ENCODE results near the gene SLC35B4. TPM values are rescaled to one million over a fixed set of nuclear protein-coding genes. Genes with fewer than 3 reads are reported as not detected.

Gene SLC35B4
- total RNA-seq, 1 experiment from 2014 or later: 20.0 TPM

GRCh38 chr7:134284952-134285351 is 31.8 kb downstream of the SLC35B4 start:
- POLR2A ChIA-PET (ENCODE audit: low non-redundant PET): no interaction called here
- H3K27ac ChIP-seq (ENCODE audit: low read depth, low read length, poor library complexity, severe bottlenecking): no peak overlapping the region

GRCh38 chr7:134284011-134284410 is 32.7 kb downstream of the SLC35B4 start:
- DNase-seq (ENCODE audit: low spot score): no peak
- Histone ChIP-seq H3K27me3 (replicated peaks; ENCODE audit: insufficient read depth, low read depth, low read length, poor library complexity) (peaks cover 13% of the 10 kb centered on the region), H3K4me1 (ENCODE audit: insufficient read depth, low read length, poor library complexity, severe bottlenecking) (peaks cover 3% of the 10 kb centered on the region), H3K27ac (ENCODE audit: low read depth, low read length, poor library complexity, severe bottlenecking) (no peak overlapping the region), H3K4me3 (ENCODE audit: low read depth, low read length, poor library complexity, severe bottlenecking) (no peak overlapping the region), H3K9me3 (ENCODE audit: low read depth, low read length, poor library complexity, severe bottlenecking) (no peaks in the 10 kb centered on the region), H3K36me3 (ENCODE audit: insufficient read depth, low read length, poor library complexity, severe bottlenecking) (no peaks in the 10 kb centered on the region)
- intact Hi-C loops (cut with micrococcal nuclease; ENCODE audit: unreplicated experiment): no loop called here
- BruUV-seq (replicated peaks): no TSS peak
- CTCF ChIA-PET: no interaction called here
- POLR2A ChIA-PET (ENCODE audit: low non-redundant PET): no interaction called here
- no peak for TF ChIP-seq EZH2 (IDR thresholded peaks at IDR 0.05; ENCODE audit: borderline replicate concordance, low read depth, low read length, poor library complexity, severe bottlenecking)
- TF ChIP-seq CTCF (conservative IDR thresholded peaks at IDR 0.05; ENCODE audit: low read depth, low read length): no peak

More at GRCh38 chr7:134284952-134285351, 31.8 kb downstream of the SLC35B4 start:
- no TSS peak for BruUV-seq (replicated peaks)
- CTCF ChIA-PET: no interaction called here
- TF ChIP-seq EZH2 (IDR thresholded peaks at IDR 0.05; ENCODE audit: borderline replicate concordance, low read depth, low read length, poor library complexity, severe bottlenecking) (no peak), CTCF (conservative IDR thresholded peaks at IDR 0.05; ENCODE audit: low read depth, low read length) (no peak)
- intact Hi-C loops (cut with micrococcal nuclease; ENCODE audit: unreplicated experiment): no loop called here
- Histone ChIP-seq H3K9me3 (ENCODE audit: low read depth, low read length, poor library complexity, severe bottlenecking) (no peaks in the 10 kb centered on the region), H3K4me1 (ENCODE audit: insufficient read depth, low read length, poor library complexity, severe bottlenecking) (peaks cover 3% of the 10 kb centered on the region), H3K36me3 (ENCODE audit: insufficient read depth, low read length, poor library complexity, severe bottlenecking) (no peaks in the 10 kb centered on the region), H3K27me3 (replicated peaks; ENCODE audit: insufficient read depth, low read depth, low read length, poor library complexity) (peaks cover 6% of the 10 kb centered on the region), H3K4me3 (ENCODE audit: low read depth, low read length, poor library complexity, severe bottlenecking) (no peak overlapping the region)
- no peak for DNase-seq (ENCODE audit: low spot score)

GRCh38 chr7:134280508-134280907 is 36.2 kb downstream of the SLC35B4 start:
- H3K4me3 ChIP-seq (ENCODE audit: low read depth, low read length, poor library complexity, severe bottlenecking): no peak overlapping the region
- no peaks in the 10 kb centered on the region for H3K9me3 ChIP-seq (ENCODE audit: low read depth, low read length, poor library complexity, severe bottlenecking)
- no peaks in the 10 kb centered on the region for H3K36me3 ChIP-seq (ENCODE audit: insufficient read depth, low read length, poor library complexity, severe bottlenecking)
- intact Hi-C loops (cut with micrococcal nuclease; ENCODE audit: unreplicated experiment): no loop called here
- H3K27me3 ChIP-seq (replicated peaks; ENCODE audit: insufficient read depth, low read depth, low read length, poor library complexity): peaks cover 31% of the 10 kb centered on the region
- CTCF ChIA-PET: no interaction called here
- POLR2A ChIA-PET (ENCODE audit: low non-redundant PET): no interaction called here
- TF ChIP-seq EZH2 (IDR thresholded peaks at IDR 0.05; ENCODE audit: borderline replicate concordance, low read depth, low read length, poor library complexity, severe bottlenecking): no peak
- no peak for TF ChIP-seq CTCF (conservative IDR thresholded peaks at IDR 0.05; ENCODE audit: low read depth, low read length)
- no peak for DNase-seq (ENCODE audit: low spot score)
- no peaks in the 10 kb centered on the region for H3K4me1 ChIP-seq (ENCODE audit: insufficient read depth, low read length, poor library complexity, severe bottlenecking)
- no TSS peak for BruUV-seq (replicated peaks)
- H3K27ac ChIP-seq (ENCODE audit: low read depth, low read length, poor library complexity, severe bottlenecking): no peak overlapping the region

Measured in A673 (cell line).